Liver (tissue), 9 donors: ENCODE results near the gene PITRM1. TPM values are rescaled to one million over a fixed set of nuclear protein-coding genes. Genes with fewer than 3 reads are reported as not detected.

ENCODE experiments used
- DNase-seq: peaks from one replicate; pipeline ENCODE4 v3.0.0-alpha.2; 2017; ENCODE audit warnings: low spot score
- H3K27ac ChIP-seq, 2 donors: one replicate each; pipeline ENCODE4 v1.7.0; 2013; ENCODE audit warnings: inconsistent platforms in 2 of 2, low read length in 2 of 2, control low read depth in 1 of 2, low read depth in 1 of 2, mild to moderate bottlenecking in 1 of 2
- H3K27me3 ChIP-seq, 4 donors: one replicate each; pipeline versions ENCODE4 v1.6.1 to v1.7.0; 2013; ENCODE audit warnings: low read length in 3 of 4, inconsistent platforms in 1 of 4, mild to moderate bottlenecking in 1 of 4, moderate library complexity in 1 of 4; ENCODE audit not compliant: control insufficient read depth in 4 of 4, insufficient read depth in 4 of 4
- H3K36me3 ChIP-seq, 4 donors: one replicate each; pipeline versions ENCODE4 v1.6.1 to v1.7.0; 2013; ENCODE audit warnings: low read length in 3 of 4, mild to moderate bottlenecking in 3 of 4, low read depth in 1 of 4, moderate library complexity in 1 of 4; ENCODE audit not compliant: control insufficient read depth in 4 of 4, insufficient read depth in 3 of 4
- H3K4me1 ChIP-seq, 4 donors: one replicate each; pipeline versions ENCODE4 v1.6.1 to v1.7.0; 2013; ENCODE audit warnings: low read length in 3 of 4, mild to moderate bottlenecking in 3 of 4, moderate library complexity in 1 of 4; ENCODE audit not compliant: control insufficient read depth in 4 of 4, insufficient read depth in 4 of 4
- H3K4me3 ChIP-seq, 3 donors: one replicate each; pipeline versions ENCODE4 v1.6.1 to v1.7.0; 2013; ENCODE audit warnings: low read length in 3 of 3, control low read depth in 1 of 3, low read depth in 1 of 3, mild to moderate bottlenecking in 1 of 3
- H3K9ac ChIP-seq, 2 donors: one replicate each; pipeline ENCODE4 v1.7.0; 2013; ENCODE audit warnings: low read length in 2 of 2, mild to moderate bottlenecking in 2 of 2, moderate library complexity in 2 of 2, control low read depth in 1 of 2, low read depth in 1 of 2
- H3K9me3 ChIP-seq, 4 donors: one replicate each; pipeline versions ENCODE4 v1.6.1 to v1.7.0; 2013; ENCODE audit warnings: low read length in 3 of 4; ENCODE audit not compliant: control insufficient read depth in 4 of 4
- ATF3 ChIP-seq: IDR thresholded peaks from 2 replicates; pipeline ENCODE4 v1.6.1; 2016; ENCODE audit warnings: antibody characterized with exemption
- CTCF ChIP-seq: fragments of 150-350 bp; IDR thresholded peaks from 2 replicates; pipeline ENCODE4 v1.5.1; 2017; ENCODE audit warnings: improper control_type of control experiment, low read depth, low read length; ENCODE audit not compliant: missing input control
- EGR1 ChIP-seq, 2 donors: IDR thresholded peaks; 2 replicates each; pipeline ENCODE4 v1.6.1; 2016 to 2018; ENCODE audit warnings: antibody characterized with exemption in 2 of 2, low read depth in 2 of 2
- FOXA1 ChIP-seq: IDR thresholded peaks from 2 replicates; pipeline ENCODE4 v1.6.1; 2016; ENCODE audit warnings: antibody characterized with exemption
- FOXA2 ChIP-seq: IDR thresholded peaks from 2 replicates; pipeline ENCODE4 v1.6.1; 2016; ENCODE audit warnings: antibody characterized with exemption
- GABPA ChIP-seq, 2 donors: IDR thresholded peaks in 1 of 2; conservative IDR thresholded peaks in 1 of 2; 2 replicates each; pipeline ENCODE4 v1.6.1; 2016; ENCODE audit warnings: antibody characterized with exemption in 2 of 2, mild to moderate bottlenecking in 1 of 2, moderate library complexity in 1 of 2
- HNF4A ChIP-seq, 2 donors: conservative IDR thresholded peaks; 2 replicates each; pipeline ENCODE4 v1.6.1; 2016; ENCODE audit warnings: antibody characterized with exemption in 2 of 2, mild to moderate bottlenecking in 2 of 2
- HNF4G ChIP-seq: IDR thresholded peaks from 2 replicates; pipeline ENCODE4 v1.6.1; 2016; ENCODE audit warnings: antibody characterized with exemption
- JUND ChIP-seq, 2 donors: IDR thresholded peaks; 2 replicates each; pipeline ENCODE4 v1.6.1; 2016; ENCODE audit warnings: antibody characterized with exemption in 2 of 2
- MAX ChIP-seq: IDR thresholded peaks from 2 replicates; pipeline ENCODE4 v1.6.1; 2016; ENCODE audit warnings: antibody characterized with exemption
- NR2F2 ChIP-seq: IDR thresholded peaks from 2 replicates; pipeline ENCODE4 v1.6.1; 2016; ENCODE audit warnings: antibody characterized with exemption
- RAD21 ChIP-seq, 2 donors: IDR thresholded peaks; 2 replicates each; pipeline ENCODE4 v1.6.1; 2016; ENCODE audit warnings: antibody characterized with exemption in 2 of 2, mild to moderate bottlenecking in 2 of 2
- RXRA ChIP-seq, 2 donors: IDR thresholded peaks; 2 replicates each; pipeline ENCODE4 v1.6.1; 2017 to 2018; ENCODE audit warnings: antibody characterized with exemption in 2 of 2, mild to moderate bottlenecking in 1 of 2
- SP1 ChIP-seq: IDR thresholded peaks from 2 replicates; pipeline ENCODE4 v1.6.1; 2018; ENCODE audit warnings: antibody characterized with exemption, mild to moderate bottlenecking
- TAF1 ChIP-seq: conservative IDR thresholded peaks from 2 replicates; pipeline ENCODE4 v1.6.1; 2016; ENCODE audit warnings: antibody characterized with exemption, mild to moderate bottlenecking
- YY1 ChIP-seq: IDR thresholded peaks from 2 replicates; pipeline ENCODE4 v1.6.1; 2016; ENCODE audit warnings: antibody characterized with exemption, mild to moderate bottlenecking
- ZBTB33 ChIP-seq: IDR thresholded peaks from 2 replicates; pipeline ENCODE4 v1.6.1; 2016; ENCODE audit warnings: antibody characterized with exemption
- WGBS: extraction: QIAGEN DNeasy Blood & Tissue Kit; methylation state at CpG from one replicate; pipeline ENCODE4 v1.1.7; 2013; 5-methylcytosine and 5-hydroxymethylcytosine counted together
- polyA plus RNA-seq, 2 donors: library from polyadenylated mRNA; stranded (reverse) in 1 of 2; unstranded in 1 of 2; fragments of 200-250 nt in 1 of 2; fragments of >200 nt in 1 of 2; fragmentation: Nextera tagmentation in 1 of 2; extraction: Ambion mirVana in 1 of 2; gene quantifications; one replicate each; pipeline versions ENCODE4 v1.2.1 to v1.2.3, GENCODE V29; 2013 to 2015
- total RNA-seq, 2 donors: library from RNA; depleted of rRNA; stranded (reverse); fragments of >200 nt; gene quantifications; one replicate each; pipeline ENCODE4 v1.2.3, GENCODE V29; 2014
- donor health status: healthy.
- donor health status: healthy.
- donor health status: healthy.
- donor health status: healthy.
- donor health status: healthy.

PITRM1 gene
- total and polyA plus RNA-seq, 4 donors: 21.1 to 43.1 (median 27.7) TPM

GRCh38 chr10:3136763-3137611 lies 35.6 kb downstream of the PITRM1 start (continued):
- TF ChIP-seq ATF3: no peak
- TF ChIP-seq SP1: no peak
- no peak for TF ChIP-seq YY1

- H3K9me3 ChIP-seq: no peaks in the 10 kb centered on the region
- TF ChIP-seq MAX: no peak
- no peak for TF ChIP-seq RAD21 (IDR thresholded peaks at IDR 0.05)
- TF ChIP-seq HNF4G: no peak
- no peak for TF ChIP-seq GABPA (IDR thresholded peaks at IDR 0.05 in 1 of 2, conservative IDR thresholded peaks at IDR 0.05 in 1 of 2)
- TF ChIP-seq EGR1 (IDR thresholded peaks at IDR 0.05; ENCODE audit: low read depth in 2 of 2): no peak
- TF ChIP-seq JUND (IDR thresholded peaks at IDR 0.05): no peak
- no peak for TF ChIP-seq HNF4A (conservative IDR thresholded peaks at IDR 0.05)
- TF ChIP-seq RXRA (IDR thresholded peaks at IDR 0.05): no peak
- no peak for TF ChIP-seq TAF1
- no peak for DNase-seq
Measured at GRCh38 chr10:3136336-3136735, 36.2 kb downstream of the PITRM1 start.

GRCh38 chr10:3135006-3135405 lies 37.6 kb downstream of the PITRM1 start:
- TF ChIP-seq FOXA2 (no peak), EGR1 (IDR thresholded peaks at IDR 0.05; ENCODE audit: low read depth in 2 of 2) (no peak), SP1 (no peak), NR2F2 (no peak), HNF4A (conservative IDR thresholded peaks at IDR 0.05) (no peak), FOXA1 (no peak), YY1 (no peak), GABPA (IDR thresholded peaks at IDR 0.05 in 1 of 2, conservative IDR thresholded peaks at IDR 0.05 in 1 of 2) (no peak), ZBTB33 (no peak), MAX (no peak), RXRA (IDR thresholded peaks at IDR 0.05) (no peak), CTCF (no peak)
- no peak for DNase-seq

More at GRCh38 chr10:3136336-3136735, 36.2 kb downstream of the PITRM1 start:
- WGBS: 93% methylated on average over 14 of the region's 14 CpGs
- peaks cover 15 to 82% (median 49%) of the 10 kb centered on the region in 4 donors for H3K36me3 ChIP-seq
- no peaks in the 10 kb centered on the region for H3K27me3 ChIP-seq
- H3K27ac ChIP-seq: no peak overlapping the region
- H3K4me1 ChIP-seq: no peaks in the 10 kb centered on the region
- H3K9ac ChIP-seq: no peak overlapping the region
- H3K4me3 ChIP-seq: no peak overlapping the region

More at GRCh38 chr10:3135006-3135405, 37.6 kb downstream of the PITRM1 start:
- Histone ChIP-seq H3K4me3 (no peak overlapping the region), H3K9ac (no peak overlapping the region), H3K27me3 (no peaks in the 10 kb centered on the region), H3K4me1 (no peaks in the 10 kb centered on the region), H3K9me3 (no peaks in the 10 kb centered on the region), H3K27ac (no peak overlapping the region), H3K36me3 (peaks cover 15 to 74% (median 41%) of the 10 kb centered on the region in 4 donors)
- 93% methylated on average over 3 of the region's 3 CpGs for WGBS
